HG03175 (cell line): ENCODE measurements around the gene PTPA.
"Not testable (repeated sequence)": the region's sequence is repeated elsewhere in the genome, so short reads cannot be mapped to it uniquely, and the experiment has no call there.

ENCODE experiments used
- ATAC-seq: cut with Tn5 transposase; IDR thresholded peaks from one replicate; pipeline ENCODE4 v1.9.1; 2021; ENCODE audit warnings: mild to moderate bottlenecking, moderate library complexity; ENCODE audit not compliant: unreplicated experiment

PTPA gene

DNA sequence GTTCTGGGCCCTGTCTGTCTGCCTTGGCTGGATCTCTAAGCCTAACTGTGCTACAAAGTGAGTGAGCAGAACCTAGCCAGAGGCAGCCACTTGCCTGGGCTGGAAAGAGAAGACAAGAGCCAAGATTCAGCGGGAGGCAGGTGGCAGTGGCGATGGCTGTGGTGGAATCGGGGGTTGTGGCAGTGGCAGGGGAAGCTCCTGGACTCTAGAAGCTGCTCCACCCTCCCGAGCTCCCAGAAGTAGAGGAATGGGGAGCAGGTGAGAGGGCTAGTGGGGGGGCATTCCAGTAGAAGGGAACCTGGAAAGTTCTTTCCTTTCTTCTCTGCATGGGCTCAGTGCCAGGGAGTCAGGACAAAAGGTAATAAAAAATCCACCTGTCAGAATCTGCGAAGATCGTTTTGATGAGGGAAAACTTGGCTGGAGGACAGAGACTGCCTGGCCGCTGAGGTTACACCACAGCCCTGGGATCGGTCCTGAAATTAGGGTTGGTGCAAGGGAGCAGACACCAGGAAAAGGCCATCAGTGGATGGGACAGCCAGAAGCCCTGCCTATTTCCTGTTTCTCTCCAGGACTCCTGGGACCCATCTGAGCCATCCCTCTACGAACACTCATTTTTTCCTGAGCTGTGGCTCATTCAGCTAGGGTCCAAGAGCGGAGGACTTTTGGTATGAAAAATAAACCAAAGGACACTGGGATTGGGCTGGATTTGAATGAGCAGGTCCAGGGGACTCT, 2.2 kb upstream of the PTPA start:
- no peak for ATAC-seq

DNA sequence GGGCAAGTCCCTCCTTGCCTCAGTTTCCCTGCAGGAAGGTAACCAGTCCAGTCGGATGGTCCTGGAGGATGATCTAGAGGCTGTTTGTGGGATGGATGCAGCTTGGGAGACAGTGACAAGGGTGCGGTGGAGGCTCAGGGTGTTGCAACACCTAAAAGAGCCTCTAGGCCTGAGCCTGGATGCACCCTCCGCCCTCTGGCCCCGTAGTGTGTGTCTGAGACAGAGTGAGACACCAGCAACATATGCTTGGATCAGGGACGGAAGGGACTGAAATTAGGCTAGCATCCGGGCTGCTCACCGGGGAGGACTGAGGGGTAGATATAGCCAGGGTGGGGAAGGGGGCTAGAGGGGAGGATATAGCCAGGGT, 1.7 kb upstream of the PTPA start:
- no peak for ATAC-seq

DNA sequence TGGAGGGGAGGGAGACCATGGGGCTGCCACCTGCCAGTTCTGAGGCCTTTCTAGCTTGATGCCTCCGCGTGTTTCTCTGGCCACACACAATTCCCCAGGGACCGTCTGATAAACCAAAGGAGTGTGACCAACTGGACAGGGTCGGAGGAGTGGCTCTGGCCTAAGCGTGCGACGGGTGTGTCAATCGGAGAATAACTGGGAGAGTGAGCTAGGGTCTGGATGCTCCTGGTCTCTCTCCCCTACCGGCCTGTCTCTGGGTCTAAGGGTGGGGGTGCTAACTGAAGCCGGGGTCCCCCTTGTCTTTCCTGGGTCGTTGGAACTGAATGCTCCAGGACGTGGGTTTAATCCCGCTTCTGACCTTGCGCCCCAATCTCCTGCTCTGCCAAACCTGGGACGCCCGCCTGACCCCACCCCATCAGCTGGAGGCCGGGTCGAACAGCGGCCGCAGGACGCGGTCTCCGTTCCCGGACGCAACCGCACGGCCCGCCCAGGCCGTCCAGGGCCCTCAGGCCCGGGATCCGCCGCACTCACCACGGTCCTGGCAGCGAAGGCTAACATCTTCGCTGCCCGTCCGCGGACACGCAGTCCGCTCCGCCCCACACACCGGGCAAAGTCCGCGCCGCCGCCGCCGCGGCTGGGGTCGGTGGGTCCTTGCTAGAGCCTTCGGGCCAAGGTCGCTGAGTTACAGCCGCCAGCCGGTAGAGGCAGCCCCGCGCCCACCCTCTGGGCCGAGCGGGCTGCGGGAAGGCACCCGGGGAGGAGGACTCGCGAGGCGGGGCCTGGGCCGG, 1.1 kb upstream of the PTPA start:
- no peak for ATAC-seq

DNA sequence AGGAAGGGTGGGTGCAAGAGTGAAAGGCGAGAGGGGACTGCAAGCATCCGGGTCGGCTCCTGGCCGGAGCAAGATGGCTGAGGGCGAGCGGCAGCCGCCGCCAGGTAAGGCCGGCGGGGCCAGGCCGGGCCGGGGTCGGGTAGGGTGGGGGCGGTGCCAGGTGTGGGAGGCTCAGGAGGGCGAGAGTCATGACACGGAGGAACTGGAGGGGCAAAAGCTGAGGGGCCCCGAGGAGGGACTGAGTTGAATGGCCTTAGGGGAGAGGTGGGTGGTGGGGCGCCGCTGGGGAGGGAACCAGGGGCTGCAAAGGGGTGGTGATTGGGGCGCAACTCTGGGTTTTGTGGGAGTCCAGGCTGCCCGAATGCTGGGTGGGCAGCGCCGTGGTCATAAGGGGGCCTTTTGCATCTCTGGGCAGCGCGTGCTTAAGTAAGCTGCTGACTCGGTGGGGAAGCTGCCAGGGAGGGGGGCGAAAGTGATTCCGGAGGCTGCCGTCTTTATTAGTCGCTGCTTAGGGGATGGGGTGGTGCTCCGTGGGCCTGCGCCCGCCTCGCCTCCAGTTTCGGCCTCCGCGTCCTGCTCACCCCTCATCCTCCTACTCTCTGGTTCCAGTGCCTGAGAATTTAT, 425 bp downstream of the PTPA start:
- peak; percentile 3 for ATAC-seq

DNA sequence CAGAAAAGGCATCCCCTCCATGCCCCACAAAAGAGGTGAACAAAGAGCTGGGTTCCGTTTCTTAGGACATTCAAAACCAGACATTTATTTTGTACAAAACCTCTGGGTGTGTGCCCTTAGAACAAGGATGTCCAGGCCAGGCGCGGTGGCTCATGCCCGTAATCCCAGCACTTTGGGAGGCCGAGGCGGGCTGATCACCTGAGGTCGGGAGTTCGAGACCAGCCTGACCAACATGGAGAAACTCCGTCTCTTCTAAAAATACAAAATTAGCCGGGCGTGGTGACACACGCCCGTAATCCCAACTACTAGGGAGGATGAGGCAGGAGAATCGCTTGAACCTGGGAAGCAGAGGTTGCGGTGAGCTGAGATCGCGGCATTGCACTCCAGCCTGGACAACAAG, 1.3 kb downstream of the PTPA start:
- ATAC-seq: not testable (repeated sequence)

DNA sequence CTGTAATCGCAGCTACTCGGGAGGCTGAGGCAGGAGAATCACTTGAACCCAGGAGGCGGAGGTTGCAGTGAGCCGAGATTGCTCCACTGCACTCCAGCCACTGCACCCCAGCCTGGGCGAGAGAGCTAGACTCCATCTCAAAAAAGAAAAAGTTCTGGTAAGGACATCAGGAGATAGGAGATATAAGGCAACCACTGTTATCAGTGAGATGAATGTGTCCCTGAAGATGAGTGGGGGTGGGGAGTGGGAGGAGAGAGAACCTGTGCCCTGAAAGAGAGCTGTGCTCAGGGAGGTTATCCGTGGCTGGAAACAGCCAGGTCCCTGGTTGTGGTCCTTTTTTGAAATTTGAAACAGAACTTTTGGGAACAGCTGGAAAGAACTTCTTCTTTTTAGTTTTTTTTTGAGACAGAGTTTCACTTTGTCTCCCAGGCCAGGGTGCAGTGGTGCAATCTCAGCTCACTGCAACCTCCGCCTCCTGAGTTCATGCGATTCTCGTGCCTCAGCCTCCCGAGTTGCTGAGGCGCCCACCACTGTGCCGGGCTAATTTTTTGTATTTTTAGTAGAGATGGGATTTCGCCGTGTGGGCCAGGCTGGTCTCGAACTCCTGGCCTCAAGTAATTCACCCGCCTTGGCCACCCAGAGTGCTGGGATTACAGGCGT, 2.6 kb downstream of the PTPA start:
- no peak for ATAC-seq

DNA sequence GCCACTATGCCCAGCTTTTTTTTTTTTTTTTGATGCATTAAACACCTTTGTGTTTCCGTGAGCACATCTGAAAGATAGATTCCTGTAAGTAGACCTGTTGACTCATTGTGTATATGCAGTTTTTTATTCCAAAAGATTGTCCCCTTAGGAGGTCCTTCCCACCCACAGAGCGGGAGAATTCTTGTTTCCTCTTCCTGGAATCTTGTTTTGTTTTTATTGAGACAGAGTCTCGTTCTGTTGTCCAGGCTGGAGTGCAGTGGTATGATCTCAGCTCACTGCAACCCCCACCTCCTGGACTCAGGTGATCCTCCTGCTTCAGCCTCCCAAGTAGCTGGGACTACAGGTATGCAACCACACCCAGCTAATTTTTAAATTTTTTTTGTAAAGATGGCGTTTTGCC, 7.6 kb downstream of the PTPA start:
- no peak for ATAC-seq

DNA sequence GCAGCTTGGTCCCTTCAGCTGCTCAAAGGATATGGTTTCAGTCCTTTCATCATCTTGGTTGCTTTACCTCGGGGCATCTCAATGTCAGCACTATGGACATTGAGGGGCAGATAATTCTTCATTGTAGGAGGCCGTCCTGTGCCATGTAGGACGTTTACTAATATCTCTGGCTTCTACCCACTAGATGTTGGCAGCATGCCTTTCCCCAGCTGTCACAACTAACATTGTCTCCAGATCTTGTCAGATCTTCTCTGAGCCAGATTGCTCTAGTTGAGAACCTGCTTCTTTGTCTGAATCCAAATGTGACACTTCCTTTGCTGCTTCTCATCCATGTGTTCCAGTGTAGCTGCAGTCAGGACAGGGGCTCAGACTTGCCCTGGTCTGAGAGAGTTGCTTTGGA, 10.3 kb downstream of the PTPA start:
- no peak for ATAC-seq

DNA sequence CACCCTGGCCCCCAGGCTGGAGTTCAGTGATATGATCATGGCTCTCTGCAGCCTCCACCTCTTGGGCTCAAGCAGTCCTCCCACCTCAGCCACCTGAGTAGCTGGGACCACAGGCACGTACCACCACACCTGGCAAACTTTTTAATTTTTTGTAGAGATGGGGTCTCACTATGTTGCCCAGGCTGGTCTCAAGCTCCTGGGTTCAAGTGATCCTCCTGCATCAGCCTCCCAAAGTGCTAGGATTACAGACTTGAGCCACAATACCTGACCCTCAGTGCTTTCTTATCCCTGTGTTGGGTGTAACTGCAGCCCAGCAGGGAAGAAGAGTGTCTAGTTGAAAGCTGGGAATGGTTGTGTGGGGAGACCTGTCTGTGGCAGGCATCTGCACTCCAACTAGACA, 10.9 kb downstream of the PTPA start:
- no peak for ATAC-seq

DNA sequence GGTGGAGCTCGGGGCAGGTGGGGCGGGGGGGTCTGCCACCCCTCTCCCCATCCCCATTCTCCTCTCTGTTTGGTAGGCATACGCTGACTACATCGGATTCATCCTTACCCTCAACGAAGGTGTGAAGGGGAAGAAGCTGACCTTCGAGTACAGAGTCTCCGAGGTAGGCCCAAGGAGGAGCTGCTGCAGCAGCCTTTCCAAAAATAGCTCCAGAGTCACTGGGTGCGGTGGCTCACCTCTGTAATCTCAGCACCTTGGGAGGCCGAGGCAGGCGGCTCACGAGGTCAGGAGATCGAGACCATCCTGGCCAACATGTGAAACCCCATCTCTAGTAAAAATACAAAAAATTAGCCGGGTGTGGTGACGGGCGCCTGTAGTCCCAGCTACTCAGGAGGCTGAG, 11.8 kb downstream of the PTPA start:
- ATAC-seq: not testable (repeated sequence)

DNA sequence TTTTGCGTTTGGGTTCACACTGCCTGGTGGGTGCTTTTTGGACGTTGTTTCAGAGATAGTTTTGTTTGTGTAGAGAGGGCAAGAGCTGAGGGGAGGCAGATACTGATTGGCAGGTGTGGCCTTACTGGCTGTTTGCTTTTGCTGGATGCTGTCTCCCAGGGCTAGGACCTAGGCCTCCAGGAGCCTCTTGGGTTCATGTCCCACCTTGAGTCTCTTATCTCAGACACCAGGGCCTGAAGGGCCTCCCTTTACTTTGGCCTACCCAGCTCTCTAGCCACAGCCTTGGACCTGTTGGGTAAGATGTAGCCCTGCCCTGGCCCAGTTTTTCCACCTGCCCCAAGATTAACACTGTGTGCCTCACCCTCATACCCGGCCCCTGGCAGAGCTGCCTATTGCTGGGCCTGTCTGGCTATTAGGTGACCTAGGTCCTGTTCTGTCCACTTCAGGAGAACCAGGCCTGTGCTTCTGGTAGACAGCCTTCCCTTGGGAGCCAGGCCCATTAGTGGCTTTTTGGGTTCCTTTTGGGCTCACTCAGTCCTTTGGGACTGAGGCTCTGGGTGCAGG, 13.4 kb downstream of the PTPA start:
- ATAC-seq: no peak

DNA sequence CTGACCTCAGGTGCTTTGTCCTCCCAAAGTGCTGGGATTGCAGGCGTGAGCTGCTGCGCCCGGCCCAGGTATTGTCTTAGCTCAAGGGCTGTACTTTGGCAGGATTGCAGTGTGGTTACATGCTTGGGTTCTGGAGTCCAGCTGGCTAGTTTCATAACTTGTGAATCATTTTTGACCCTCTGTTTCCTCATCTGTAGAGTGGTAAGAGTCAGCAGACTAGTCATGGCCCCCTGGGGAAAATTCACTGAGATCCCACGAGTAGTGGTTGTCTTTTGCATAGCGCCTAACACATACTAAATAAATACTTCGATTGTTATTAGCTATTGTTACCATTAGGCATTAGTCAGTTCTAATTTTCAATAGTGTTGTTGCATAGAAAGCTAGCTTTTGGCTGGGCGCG, 14.3 kb downstream of the PTPA start:
- ATAC-seq: no peak

DNA sequence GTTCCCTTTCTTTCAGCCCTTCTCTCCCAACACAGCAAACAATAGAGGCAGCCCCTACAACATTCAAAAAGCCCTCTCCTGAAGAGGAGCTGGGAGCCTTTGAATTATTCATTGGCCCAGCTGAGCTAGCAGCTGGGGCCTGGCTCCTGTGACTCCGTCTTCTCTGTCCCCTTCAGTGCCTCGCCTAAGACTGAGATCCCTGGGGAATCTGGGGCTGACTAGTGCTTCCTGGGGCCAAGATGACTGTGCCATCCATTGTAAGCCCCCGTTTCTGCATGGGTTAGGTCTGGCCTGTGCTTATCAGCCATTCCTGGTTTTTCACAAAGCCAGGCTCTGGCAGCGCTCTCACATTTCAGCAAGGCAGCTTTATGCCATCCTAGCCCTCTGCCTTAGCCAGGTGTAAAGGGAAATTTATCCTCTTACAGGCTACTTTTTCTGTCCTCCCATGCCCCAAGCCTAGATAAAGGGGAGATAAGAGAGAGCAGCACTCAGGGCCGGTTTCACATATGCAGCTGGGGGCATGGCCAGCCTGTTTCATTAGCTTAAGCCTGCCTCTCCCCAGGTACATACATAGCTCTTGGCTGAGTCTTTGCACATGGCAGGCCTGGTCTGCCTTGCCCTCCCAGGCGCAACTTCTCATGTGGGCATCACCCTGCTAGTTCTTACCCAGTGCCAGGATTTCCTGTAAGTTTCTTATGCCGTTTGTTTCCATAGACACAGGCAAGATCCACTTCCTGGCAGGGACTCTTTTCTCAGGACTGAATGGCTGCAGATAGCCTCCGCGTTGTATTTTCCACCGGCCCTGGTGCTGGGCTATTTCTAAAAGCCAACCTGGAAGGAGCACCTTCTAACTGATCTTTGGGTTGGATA, 15.8 kb downstream of the PTPA start:
- no peak for ATAC-seq

DNA sequence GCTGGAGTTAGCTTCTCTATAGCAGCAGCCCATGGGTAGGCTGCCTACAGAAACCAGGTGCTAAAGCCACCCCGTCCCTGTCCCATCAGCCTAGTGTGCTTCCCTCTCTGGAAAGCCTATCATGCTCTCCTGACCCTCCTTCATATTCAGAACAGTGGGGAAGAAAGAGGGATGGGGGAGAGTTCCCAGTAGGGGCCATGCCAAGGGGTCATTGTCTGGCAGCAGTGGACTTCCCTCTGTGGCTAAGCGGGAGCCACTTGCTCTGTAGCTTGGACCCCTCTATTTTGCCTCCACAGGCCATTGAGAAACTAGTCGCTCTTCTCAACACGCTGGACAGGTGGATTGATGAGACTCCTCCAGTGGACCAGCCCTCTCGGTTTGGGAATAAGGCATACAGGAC, 17.5 kb downstream of the PTPA start:
- no peak for ATAC-seq

DNA sequence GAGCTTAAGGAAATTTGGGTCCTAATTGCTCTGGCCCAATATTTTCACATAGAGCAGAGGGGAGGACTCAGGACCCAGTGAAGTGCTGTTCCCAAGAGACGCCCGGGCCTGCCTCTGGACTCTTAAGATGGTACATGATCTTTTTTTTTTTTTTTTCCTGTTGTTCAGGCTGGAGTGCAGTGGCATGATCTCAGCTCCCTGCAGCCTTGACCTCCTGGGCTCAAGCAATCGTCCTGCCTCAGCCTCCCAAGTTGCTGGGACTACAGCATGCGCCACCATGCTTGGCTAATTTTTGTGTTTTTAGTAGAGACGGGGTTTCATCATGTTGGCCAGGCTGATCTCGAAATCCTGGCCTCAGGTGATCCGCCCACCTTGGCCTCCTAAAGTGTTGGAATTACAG, 19.1 kb downstream of the PTPA start:
- ATAC-seq: not testable (repeated sequence)

DNA sequence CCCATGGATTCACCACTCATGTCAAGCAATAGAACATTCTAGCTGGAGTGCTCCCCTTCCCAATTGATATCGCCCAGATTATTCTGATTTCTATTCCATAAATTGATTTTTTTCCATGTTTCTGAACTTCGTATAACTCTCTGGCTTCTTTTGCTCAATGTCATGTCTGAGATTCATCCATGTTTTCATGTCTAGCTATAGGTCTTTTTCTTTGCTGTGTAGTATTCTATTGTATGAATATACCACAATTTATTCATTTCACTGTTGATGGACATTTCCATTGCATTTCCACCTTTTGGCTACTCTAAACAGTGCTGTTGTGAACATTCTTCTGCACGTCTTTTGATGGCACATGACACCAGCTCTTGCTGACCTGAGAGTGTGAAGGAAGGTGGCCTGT, 19.6 kb downstream of the PTPA start:
- no peak for ATAC-seq

DNA sequence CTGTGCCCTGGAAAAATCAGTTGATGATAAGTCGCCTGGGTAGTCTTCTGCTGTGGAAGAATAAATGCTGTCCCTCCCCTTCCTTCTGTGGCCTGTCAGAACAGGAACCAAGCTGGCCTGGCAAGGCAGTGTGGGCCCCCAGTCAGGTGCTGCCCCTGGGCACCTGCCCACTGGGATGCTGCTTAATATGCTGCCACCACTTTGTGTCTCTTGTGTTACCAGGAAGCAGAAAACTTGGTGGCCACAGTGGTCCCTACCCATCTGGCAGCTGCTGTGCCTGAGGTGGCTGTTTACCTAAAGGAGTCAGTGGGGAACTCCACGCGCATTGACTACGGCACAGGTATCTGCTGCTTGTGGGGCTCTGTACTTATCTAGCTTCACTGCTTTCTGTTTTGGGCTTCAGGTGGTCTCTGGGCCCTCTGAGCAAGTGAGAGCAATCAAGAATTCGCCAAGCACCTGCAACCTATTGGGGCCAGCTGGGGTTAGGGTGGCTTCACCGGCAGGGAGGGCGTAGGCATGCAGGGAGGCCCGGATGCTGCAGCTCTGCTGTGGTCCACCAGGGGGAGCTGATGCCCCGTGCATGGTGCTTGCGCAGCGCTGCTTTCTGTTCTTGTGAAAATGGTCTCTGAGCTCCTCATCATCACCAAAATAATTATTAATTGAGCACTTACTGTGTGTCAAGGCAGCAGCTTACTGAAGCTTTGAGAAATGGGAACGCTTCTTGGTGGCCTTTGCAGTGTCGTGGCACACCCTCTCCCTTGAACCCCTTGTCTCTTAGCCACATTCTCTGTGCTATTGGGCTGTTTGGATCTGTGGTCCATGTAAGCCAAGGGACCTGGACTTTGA, 20.3 kb downstream of the PTPA start:
- peak; percentile 61 for ATAC-seq

DNA sequence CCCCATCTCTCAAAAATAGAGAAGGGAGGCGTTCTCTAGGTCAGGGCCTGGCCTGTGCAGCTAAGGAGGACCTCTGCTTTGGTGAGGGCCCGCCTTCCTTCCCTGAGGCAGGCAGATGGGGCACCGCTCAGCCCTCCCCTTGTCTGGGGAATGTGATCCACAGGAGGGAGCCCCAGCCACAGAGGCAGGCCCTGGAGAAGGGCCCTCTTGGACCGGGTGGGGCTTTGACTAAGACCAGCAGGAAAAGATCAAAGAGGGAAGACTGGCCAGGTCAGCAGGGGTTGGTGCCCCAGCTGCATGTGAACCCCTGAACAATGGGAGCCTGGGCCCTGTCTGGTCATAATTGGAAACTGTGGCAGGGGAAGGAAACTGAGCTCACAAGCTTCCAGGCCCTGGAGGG, 21.9 kb downstream of the PTPA start:
- no peak for ATAC-seq

DNA sequence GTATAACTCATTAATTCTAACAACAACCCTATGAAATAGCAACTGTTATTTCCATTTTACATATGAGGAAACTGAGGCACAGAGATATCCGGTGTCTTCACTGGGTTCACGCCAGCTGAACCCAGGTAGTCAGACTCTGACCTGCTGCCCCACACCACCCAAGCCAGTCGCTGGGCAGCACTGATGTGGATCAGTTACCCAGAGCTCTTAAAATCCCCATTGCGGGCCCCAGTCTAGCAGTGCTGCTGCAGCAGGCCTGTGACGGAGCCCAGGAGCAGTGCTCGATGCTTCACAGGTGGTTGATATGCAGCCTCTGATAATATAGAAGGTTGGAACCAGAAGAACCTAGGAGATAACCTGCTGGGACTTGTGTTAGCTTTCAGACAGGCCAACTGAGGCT, 24.3 kb downstream of the PTPA start:
- ATAC-seq: no peak
